ENCODE results near the gene DCT.
A peak's percentile ranks its signal among the peaks of the same experiment; 100 is the strongest.

GRCh38 chr13:94416454-94417080 lies 62.9 kb downstream of the DCT start:
- TF ChIP-seq CTCF (conservative IDR thresholded peaks at IDR 0.05) (peak; percentile 56; the same call in 1 of the 2 replicates), EZH2 (IDR thresholded peaks at IDR 0.05; ENCODE audit: low read depth) (no peak)
